HG02852 (cell line): ENCODE results near the gene ARL14EP.
A peak's percentile ranks its signal among the peaks of the same experiment; 100 is the strongest.

Source experiments
- ATAC-seq: cut with Tn5 transposase; IDR thresholded peaks from one replicate; pipeline ENCODE4 v1.9.1; 2021; ENCODE audit warnings: mild to moderate bottlenecking, moderate library complexity; ENCODE audit not compliant: unreplicated experiment

Gene ARL14EP

DNA sequence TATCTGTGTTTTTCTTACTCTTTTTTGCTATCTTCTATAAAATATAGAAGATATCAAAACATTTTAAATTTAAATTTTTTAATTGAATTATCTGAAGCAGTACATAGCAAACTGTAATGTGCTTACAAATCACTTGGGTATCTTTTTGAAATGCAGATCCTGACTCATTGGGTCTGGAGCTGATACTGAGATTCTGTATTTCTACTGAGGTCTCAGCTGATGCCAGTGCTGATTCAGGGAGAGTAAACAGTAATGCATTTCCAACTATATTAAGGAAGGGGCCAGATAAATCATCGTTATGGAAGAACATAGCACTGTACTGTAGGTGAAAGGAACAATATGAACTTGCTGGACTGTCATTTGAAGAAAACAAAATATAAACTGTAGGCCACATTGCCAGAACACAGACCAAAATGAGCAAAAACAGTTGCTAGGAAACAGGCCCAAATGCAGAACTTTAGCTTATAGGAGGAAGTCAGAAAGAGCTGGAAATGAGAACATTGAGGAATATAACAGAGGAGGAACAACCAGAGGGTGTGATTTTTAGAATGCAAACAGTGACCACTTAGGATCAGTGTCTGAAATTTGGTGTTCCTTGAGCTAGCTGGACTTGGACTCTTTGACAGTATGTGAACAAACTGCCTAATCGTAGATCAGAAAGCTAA is 3.3 kb downstream of the ARL14EP start:
- ATAC-seq: no peak

DNA sequence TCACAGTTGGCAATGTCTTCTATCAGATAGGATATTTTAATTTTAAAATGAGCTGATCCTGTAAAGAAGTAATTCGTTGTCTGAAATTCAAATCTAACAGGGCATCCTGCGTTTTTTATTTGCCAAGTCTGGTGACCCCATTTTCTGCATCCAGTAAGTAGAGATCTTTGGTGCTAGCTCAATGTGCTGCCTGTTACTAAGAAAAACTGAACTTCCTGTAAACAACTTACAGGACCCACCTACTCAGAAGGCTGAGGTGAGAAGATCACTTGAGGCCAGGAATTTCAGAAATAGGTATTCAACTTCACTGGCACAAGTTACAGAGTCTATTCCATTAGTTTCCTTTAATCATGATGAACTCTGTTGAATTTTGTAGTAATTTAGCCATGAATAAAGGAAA is 4.0 kb downstream of the ARL14EP start:
- ATAC-seq: no peak

DNA sequence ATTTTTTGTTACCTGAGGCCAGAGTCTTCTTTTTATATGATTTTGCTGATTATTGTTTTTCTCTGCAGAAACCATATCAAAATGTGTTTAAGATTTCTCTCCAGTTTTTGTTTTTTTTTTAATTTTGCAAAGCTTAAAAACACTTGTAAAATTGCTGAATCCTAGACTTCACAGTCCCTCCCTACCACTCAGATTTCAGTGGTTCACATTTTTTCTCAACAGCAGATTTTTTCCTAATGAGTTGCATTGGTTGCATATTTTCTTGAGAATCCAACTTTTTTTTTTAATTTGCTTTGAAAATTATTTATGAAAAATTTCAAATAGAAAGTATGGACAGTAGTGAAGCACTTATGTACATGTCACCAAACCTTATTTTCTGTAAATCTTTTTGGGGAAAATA is 5.8 kb downstream of the ARL14EP start:
- ATAC-seq: no peak

DNA sequence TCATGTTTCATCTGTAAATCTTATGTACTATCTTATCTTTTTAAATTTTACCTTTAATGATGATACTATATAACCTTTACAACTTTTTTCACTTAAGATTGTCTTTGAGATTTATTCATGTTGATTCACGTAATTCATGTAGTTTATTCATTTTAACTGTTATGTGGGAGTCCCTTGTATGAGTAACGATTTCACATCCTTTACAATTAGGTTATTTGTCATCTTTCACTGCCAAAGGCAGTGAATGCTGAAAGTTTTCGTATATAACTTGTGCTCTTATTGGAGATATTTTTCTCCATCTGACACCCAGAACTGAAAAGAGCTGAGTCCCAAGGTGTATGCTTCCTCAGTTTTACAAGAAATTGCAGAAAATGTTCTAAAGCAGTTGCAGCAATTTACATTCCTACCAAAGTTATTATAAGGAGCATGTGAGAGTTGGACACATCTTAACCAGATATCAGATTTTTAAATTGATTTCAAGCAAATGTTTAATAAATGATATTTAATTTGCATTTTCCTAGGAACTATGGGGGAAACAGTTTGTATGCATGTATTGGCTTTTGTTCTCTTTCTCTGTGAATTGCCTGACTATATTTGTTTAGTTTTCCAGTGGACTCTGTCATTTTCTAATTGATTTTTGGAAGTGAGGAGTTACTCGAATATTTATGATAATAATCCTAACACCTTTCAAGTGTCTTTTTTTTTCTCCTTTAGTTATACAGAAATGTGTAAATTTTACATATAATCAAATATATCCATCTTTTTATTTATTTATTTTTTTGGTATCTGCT is 6.4 kb downstream of the ARL14EP start:
- ATAC-seq: no peak

DNA sequence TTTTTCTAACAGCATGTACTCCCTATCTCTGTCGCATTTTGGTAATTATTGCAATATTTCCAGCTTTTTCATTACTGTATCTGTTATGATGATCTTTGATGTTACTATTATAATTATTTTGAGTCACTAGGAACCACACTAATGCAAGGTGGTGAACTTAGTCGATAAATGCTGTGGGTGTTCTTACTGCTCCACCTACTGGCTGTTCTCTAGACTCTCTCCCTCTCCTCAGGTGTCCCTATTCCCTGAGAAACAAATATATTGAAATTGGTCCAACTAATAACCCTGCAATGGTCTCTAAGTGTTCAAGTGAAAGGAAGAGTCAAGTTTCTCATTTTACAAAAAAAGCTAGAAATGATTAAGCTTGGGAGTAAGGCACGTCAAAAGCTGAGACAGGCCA is 10.5 kb downstream of the ARL14EP start:
- peak; percentile 67 for ATAC-seq

DNA sequence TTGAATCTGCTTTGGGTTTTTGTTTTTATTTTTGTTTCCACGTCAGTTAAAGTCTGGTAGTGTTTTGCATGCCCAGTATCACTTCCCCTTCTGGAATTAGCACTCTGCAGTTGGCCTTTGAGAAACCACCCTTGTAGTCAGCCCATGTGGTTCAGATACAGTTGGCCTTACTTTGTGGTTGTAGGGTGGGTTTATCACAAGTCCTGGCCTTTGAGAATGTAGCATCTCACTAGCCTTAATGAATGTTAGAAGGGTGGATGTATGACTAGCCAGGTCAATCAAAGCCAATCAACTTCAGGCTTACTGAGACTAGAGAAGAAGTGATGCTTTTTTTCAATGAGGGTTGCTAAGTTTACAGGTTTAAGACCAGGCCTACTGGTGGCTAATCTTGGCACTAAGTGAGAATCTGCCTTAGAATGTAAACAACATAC is 19.8 kb downstream of the ARL14EP start:
- peak; percentile 94 for ATAC-seq

DNA sequence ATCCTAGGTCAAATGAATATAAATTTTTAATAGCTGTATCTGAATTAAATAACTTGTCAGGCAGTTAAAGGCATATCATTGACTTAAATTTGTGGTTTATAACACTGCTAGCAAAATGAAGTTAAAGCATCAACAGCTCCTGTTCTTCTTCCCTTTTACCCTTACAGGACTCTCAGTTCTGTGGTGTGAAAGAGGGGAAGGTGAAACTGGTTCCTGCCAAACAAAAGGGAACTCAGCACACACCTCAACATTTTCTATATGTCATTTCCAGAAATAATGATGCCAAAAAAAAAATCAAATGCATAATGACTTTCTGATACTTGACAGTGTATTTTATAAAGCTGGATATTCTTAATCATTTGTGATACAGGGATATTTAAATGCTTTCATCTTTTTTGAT is 21.2 kb downstream of the ARL14EP start:
- ATAC-seq: no peak

DNA sequence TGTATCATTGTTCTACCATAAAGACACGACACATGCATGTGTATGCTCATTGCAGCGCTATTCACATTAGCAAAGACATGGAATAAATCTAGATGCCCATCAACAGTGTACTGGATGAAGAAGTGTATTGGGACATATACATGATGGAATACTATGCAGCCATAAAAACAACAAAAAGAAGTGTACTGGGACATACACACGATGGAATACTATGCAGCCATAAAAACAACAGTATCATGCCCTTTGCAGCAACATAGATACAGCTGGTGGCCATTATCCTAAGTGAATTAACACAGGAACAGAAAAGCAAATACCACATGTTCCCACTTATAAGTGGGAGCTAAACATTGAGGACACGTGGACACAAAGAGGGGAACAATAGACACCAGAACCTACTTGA is 22.7 kb downstream of the ARL14EP start:
- no peak for ATAC-seq

DNA sequence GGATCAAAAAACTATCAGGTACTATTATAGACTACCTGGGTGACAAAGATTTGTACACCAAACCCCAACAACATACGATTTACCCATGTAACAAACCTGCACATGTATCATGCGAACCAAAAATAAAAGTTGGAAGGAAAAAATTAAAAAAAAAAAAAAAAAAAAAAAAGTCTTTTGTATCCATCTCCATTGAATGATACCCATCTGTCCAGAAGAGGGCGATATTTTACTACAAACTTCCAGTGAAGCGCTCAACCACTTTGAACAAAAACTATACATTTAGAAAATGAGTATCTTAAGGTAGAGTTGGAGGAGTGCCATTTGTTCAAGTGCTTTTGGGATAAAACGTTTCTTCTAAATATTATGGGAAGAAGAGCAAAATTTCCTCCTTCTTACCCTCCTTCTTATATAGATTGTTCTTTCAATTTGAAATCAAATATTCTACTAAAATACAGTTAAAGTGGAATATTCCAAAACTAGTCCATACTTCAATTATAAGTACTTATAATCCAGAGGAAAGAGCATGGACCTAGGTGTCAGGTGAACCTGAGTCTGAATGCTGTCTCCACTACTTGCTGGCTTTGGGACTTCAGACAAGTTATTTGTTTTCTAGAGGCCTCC is 23.3 kb downstream of the ARL14EP start:
- no peak for ATAC-seq

DNA sequence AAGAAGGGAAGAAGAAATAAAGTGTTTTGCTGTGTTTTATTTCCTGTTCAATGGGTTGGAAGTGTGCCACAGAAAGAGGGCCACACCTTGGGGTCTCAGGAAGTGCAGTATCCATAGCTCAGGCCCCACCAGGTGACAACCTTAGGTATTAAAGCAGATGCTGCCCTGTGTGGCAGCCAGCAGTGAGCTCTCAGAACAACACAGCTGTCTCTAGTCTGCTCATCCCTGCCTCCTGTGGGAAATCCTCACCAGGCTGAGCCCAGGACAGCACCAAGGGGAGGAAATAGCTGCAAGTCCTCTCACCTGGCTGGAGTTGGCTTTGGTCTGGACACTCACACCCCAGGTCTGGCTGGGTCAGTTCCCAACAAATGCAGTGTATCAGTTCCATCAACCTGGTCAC is 25.1 kb downstream of the ARL14EP start:
- ATAC-seq: no peak

DNA sequence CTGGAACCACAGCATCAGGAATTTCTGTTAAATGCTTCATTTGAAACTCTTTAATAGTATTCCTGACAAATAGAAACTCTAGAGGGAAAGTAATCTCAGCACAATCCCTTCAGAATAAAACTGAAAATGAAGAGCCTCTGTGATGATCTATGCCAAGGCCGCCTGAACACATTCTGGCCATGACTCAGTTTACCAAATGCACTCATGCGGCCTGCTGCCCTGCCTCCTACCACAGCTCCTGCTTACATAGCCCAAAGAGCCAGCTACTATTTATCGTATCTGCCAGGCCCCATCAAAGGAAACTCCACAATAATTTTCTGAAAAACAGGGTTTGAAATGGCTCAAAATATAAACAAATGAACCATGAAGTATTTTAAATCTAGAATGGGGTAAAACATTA is 27.0 kb downstream of the ARL14EP start:
- ATAC-seq: no peak

DNA sequence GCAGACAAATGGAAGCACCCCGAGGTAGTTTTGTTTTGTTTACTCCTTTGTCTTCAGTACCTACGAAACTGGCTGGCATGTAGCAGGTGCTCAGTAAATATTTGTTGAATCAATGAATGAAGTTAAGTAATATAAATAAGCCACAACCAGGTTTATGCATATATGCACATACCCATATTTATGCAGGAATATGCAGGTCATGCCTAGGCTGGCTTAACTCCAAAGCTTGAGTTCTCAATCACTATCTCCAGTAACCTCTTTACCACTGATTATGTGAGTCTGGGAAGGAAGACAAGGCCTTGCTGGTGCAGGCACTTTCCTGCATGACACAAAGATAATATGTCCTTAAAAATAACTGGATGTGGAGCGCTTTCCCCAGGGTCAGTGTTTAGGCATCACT is 27.5 kb downstream of the ARL14EP start:
- ATAC-seq: no peak

DNA sequence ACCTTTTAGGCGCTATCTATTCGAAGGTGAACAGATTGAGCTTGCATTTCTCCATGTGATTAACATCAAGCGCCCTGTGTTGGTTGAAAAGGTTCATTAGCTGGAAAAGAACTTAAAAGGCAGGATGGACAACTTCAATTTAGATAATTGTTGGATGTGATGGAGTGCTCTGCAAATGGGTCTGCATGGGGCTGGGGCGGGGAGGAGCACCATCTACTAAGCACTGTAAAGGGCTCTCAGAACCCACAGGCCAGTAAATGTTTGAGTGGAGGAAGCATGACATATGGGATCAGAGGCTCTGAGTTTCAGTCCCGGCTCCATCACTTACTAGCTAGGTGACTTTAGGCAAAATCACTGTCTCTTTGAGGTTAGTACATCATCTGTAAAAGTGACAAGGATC is 28.2 kb downstream of the ARL14EP start:
- ATAC-seq: no peak

DNA sequence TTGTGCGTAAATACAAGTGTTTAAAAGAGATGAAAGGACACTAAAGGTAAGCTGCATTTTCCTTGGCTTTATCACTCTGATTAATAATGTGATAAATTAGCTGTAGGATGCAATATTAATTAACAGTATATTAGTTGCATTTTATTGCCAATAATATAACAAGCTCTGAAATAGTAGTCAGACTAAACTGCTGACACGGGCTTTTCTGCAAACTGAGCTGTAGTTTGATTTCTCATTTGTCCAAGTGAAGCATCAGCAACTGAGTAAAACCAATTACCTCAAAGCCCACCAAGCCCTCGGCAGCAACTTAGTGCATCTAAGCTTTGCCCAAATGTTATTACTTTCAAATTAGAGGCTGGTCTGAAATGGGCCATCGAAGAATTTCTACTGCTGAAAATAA is 33.5 kb downstream of the ARL14EP start:
- no peak for ATAC-seq

DNA sequence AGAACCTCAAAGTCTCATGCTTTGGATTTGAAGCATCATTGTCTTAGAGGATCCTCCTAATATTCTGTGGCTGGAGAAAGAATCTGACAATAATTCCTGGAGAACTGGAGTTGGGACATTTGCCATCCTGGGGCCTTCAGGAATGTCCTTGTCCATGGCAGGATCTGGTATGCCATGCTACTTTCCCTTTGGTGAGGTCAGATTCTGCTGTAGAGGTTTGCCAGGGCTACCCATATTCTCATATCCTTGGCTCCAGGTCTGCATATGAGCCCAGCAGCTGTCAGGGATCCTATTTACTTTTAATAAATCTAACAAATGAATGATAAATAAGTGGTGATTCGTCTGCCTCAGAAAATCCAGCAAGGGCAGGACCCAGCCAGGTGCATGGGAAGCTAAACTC is 35.0 kb downstream of the ARL14EP start:
- ATAC-seq: no peak

DNA sequence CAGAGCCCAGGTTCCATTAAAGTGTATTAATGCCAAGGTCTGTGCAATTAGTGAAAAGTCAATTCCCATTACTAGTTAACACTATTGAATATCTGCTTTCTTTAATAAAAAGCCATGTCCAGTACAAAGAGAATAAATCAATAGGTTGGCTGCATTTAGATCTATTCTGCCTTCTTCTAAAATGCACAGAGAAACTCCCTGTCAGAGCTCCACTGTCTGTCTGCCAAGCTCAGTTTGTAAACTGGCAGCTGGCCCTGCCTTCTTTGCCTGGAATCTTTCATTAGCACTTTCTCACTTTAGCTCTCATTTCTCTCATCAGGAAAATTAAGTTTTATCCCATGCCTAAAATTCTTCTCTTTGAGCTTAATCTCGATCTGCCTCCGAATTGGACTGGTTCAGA is 35.6 kb downstream of the ARL14EP start:
- no peak for ATAC-seq

DNA sequence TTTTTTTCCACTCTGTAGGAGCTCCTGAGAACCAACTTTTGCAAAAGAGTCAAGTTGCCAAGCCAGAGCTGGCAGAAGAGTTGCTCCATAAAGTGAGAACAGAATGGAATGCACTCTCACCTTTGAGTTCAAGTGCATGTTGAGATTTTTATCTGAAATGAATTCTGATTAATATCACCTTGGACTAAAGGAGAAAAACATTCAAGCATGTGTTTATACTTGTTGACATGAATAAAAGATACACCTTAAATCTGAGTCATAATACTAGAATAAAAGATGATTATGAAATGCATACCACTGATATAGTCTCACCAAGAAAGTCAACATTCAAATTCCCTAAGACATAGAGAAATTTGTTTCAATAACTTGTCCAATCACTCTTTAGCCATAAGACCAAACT is 37.8 kb downstream of the ARL14EP start:
- no peak for ATAC-seq

DNA sequence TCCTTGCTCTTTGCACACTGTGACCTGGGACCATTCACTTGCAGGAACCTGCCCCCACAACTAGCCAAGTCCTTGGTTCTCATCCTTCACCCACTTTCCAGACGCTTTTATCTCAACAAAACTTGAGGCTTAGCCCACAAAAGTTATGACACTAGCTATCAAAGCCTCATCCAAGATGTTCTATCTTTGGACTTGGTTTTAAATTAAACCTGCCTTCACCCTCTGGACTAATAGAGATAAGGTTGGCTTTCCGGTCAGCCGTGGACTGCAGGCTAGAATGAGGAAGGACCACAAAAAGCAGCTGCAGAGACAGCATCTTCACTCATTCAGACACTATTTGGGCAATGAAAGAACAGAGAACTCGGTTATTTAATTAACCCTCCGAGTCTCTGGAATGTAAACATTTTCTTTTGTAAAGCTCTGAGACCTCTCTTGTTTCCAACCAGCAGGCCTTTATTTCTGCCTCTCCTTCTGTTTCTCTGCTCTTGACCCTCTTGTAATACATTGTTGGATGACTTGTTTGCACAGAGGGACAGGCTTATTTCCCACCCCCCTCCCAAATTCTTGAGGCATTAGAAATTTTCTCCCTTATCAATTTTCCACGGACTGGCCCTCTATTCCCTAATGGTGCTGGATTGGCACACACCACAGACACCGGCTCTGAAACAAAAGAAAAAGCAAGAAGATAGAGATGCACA is 41.4 kb downstream of the ARL14EP start:
- no peak for ATAC-seq

DNA sequence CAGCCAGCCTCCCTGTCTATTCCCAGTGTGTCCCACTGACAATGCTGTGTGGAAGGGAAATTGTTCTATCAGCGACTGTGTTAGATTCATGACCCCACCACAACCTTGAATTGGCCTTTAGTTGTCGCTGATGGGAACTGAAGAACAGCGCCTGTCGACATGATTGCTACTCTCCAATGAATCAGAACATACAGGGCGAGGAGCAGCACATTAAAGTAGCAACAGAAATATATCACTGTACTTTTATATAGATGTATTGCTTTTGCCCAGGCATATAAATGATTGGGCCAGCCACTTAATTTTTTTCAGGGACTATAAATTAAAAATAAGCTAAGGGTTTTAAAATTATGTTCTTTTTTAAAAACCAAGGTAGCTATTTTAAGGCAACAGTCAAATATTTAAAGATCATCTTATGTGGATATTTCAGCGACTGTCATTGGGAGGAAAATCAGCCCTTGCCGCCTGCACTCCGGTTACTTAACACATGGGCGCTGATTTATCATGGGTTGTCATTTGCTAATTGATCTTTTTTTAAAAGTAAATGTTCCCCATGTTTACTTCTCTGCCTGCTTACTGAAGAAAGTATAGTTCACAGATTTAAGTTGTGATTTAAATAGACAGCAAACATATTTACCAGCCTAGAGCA is 42.1 kb downstream of the ARL14EP start:
- no peak for ATAC-seq

DNA sequence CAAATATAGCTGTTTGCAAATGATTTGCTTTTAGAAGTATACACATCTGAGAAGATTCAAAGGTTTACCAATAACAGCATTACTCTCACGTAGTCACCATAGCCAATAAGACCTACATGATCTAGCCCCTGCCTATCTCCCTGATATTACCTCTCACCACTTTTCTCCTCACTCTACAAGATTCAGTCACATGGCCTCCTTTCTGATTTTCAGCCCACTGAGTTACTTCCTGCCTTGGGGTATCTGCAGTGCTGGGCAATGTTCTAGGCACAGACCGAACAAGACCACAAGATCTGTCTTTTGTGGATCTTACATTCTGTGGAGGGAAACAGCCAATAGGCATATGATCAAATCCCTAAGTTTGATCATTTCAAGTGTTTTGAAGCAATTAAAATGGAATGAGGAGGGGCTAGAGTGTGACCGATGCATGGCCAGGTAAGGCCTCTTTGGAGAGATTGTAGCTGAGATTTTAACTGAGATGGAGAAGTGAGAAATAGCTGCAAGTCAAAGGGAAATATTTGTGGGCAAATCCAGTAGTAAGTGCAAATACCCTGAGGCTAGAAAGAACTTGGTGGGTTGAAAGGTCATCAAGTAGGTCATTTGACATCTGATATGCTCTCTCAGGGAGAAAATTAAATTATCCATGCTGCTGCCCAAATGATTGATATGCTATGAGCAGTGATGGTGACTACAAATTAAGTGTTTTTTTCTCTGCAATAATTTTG is 43.1 kb downstream of the ARL14EP start:
- peak; percentile 85 for ATAC-seq
